DOHH2 (cell line): ENCODE results near the gene EIPR1.

Source experiments
- H3F3A ChIP-seq: fragments of 200-600 bp; sonication (generic), shearing (Covaris generic); 2 replicates; pipeline ENCODE4 v1.6.0; 2016; ENCODE audit warnings: antibody characterized with exemption, mild to moderate bottlenecking; ENCODE audit not compliant: control insufficient read depth, insufficient read depth
- H3K27ac ChIP-seq: fragments of 200-600 bp; sonication (generic); 2 replicates; pipeline ENCODE4 v1.5.1; 2014; ENCODE audit warnings: low read depth, mild to moderate bottlenecking, low read length, moderate library complexity
- H3K27me3 ChIP-seq: fragments of 200-600 bp; sonication (generic); 2 replicates; pipeline ENCODE4 v1.6.1; 2014; ENCODE audit warnings: mild to moderate bottlenecking, low read length, mixed read lengths; ENCODE audit not compliant: control insufficient read depth
- H3K36me3 ChIP-seq: fragments of 200-600 bp; sonication (generic); 2 replicates; pipeline ENCODE4 v1.6.1; 2014; ENCODE audit warnings: mild to moderate bottlenecking, low read length, moderate library complexity, mixed read lengths; ENCODE audit not compliant: control insufficient read depth
- H3K4me1 ChIP-seq: fragments of 200-600 bp; sonication (generic); 2 replicates; pipeline ENCODE4 v1.6.1; 2014; ENCODE audit warnings: mild to moderate bottlenecking, low read length, mixed read lengths; ENCODE audit not compliant: control insufficient read depth
- H3K4me2 ChIP-seq: fragments of 200-600 bp; sonication (generic); 2 replicates; pipeline ENCODE4 v1.6.0; 2014; ENCODE audit warnings: mild to moderate bottlenecking, low read length, moderate library complexity
- H3K4me3 ChIP-seq: fragments of 200-600 bp; sonication (generic); 2 replicates; pipeline ENCODE4 v1.5.1; 2014; ENCODE audit warnings: mild to moderate bottlenecking, low read length, mixed read lengths
- H3K79me2 ChIP-seq: fragments of 200-600 bp; sonication (generic); 2 replicates; pipeline ENCODE4 v1.6.1; 2014; ENCODE audit warnings: mild to moderate bottlenecking, low read length, mixed read lengths; ENCODE audit not compliant: control insufficient read depth
- H3K9me2 ChIP-seq: fragments of 200-600 bp; sonication (generic); replicated peaks from 2 replicates; pipeline ENCODE4 v1.6.1; 2014; ENCODE audit warnings: mild to moderate bottlenecking, low read length, mixed read lengths; ENCODE audit not compliant: control insufficient read depth
- H3K9me3 ChIP-seq: fragments of 200-600 bp; sonication (generic); 2 replicates; pipeline ENCODE4 v1.6.1; 2014; ENCODE audit warnings: antibody characterized with exemption, low read length, mixed read lengths; ENCODE audit not compliant: control insufficient read depth, insufficient read depth
- H4K20me1 ChIP-seq: fragments of 200-600 bp; sonication (generic); 2 replicates; pipeline ENCODE4 v1.6.0; 2014; ENCODE audit warnings: low read depth, mild to moderate bottlenecking, antibody characterized with exemption, low read length, moderate library complexity; ENCODE audit not compliant: control insufficient read depth, insufficient read depth
- EZH2phosphoT487 ChIP-seq: fragments of 200-600 bp; sonication (generic); IDR thresholded peaks from 2 replicates; pipeline ENCODE4 v1.6.1; 2017; ENCODE audit warnings: borderline replicate concordance, mild to moderate bottlenecking, antibody characterized with exemption, low read length, moderate library complexity, mixed read lengths
- TF ChIP-seq, protein P1 (sequence below): fragments of 200-600 bp; sonication (generic); IDR thresholded peaks from one replicate; pipeline ENCODE4 v1.5.1; 2014; ENCODE audit warnings: antibody characterized with exemption, mild to moderate bottlenecking, low read depth, low read length; ENCODE audit not compliant: poor library complexity, severe bottlenecking

EIPR1 gene

DNA sequence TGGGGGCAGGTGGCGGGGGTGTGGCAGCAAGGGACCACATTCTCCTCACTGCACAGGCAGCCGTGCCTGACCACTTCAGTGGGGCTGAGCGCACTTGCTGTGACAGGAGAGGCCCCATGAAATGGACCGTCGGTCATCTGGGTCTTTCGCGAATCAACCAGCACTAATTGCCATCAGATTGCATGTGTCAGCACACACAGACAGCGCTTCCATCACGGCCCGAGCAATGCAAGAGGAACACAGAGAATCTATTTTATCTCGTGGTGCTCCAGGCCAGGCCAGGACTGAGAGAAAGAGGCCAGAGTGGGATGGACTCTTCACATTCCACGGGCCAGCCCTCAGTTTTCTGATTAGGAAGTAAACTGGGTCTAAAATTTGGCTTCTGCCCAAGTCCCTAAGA, 87.0 kb downstream of the EIPR1 start:
- Histone ChIP-seq H3F3A (no peaks in the 10 kb centered on the region), H3K9me2 (no peaks in the 10 kb centered on the region), H3K4me3 (no peak overlapping the region), H3K4me2 (no peak overlapping the region), H4K20me1 (no peaks in the 10 kb centered on the region), H3K27me3 (no peaks in the 10 kb centered on the region), H3K4me1 (no peaks in the 10 kb centered on the region), H3K79me2 (peaks cover 33% of the 10 kb centered on the region), H3K36me3 (no peaks in the 10 kb centered on the region), H3K9me3 (peaks cover 14% of the 10 kb centered on the region; the same call in 1 of the 2 replicates), H3K27ac (no peak overlapping the region)
- TF ChIP-seq, protein P1, sequence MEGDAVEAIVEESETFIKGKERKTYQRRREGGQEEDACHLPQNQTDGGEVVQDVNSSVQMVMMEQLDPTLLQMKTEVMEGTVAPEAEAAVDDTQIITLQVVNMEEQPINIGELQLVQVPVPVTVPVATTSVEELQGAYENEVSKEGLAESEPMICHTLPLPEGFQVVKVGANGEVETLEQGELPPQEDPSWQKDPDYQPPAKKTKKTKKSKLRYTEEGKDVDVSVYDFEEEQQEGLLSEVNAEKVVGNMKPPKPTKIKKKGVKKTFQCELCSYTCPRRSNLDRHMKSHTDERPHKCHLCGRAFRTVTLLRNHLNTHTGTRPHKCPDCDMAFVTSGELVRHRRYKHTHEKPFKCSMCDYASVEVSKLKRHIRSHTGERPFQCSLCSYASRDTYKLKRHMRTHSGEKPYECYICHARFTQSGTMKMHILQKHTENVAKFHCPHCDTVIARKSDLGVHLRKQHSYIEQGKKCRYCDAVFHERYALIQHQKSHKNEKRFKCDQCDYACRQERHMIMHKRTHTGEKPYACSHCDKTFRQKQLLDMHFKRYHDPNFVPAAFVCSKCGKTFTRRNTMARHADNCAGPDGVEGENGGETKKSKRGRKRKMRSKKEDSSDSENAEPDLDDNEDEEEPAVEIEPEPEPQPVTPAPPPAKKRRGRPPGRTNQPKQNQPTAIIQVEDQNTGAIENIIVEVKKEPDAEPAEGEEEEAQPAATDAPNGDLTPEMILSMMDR = no peak
- TF ChIP-seq EZH2phosphoT487 = no peak

DNA sequence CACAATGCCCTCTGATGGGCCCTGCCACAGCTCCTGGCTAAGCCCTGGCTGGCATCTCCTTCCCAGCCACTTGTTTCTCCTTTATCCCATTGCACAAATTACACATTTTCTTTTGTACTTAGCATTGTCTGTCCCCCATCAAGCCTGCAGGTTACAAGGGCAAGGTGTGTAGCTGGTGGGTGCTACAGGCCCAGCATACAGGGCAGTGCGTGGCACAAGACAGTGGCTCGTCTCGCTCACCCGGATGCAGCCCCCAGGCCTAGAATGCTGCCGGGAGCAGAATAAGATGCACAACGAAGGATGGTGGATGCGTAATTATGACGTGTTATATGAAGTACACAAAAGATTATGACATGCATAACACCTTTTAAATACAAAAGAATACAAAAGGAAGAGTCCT, 87.6 kb downstream of the EIPR1 start:
- Histone ChIP-seq H3K27ac (no peak overlapping the region), H3K36me3 (no peaks in the 10 kb centered on the region), H3K79me2 (peaks cover 33% of the 10 kb centered on the region), H3K4me3 (no peak overlapping the region), H3K4me2 (no peak overlapping the region), H4K20me1 (no peaks in the 10 kb centered on the region), H3K9me2 (no peaks in the 10 kb centered on the region), H3K9me3 (peaks cover 14% of the 10 kb centered on the region; the same call in 1 of the 2 replicates), H3K4me1 (no peaks in the 10 kb centered on the region), H3F3A (no peaks in the 10 kb centered on the region), H3K27me3 (no peaks in the 10 kb centered on the region)
- TF ChIP-seq, protein P1 = no peak
- TF ChIP-seq EZH2phosphoT487 = no peak

DNA sequence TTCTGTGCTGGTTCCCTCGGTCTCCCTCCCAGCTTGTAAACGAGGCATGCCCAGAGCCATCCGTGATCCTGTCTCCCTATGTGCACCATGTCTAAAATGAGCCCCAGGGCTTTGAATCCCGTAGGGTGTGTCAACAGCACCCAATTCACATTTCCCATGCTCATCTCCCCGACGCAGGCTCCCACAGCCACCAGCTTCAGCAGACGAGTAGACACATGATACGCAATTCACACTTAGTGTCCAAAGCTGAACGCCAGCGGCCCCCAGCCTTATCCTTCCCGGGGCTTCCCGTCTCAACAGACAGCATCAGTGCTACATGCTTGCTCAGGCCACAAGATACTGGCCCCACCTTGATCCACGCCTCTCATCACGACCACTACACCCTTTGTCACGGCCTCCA, 88.1 kb downstream of the EIPR1 start:
- no peaks in the 10 kb centered on the region for H3K4me1 ChIP-seq
- H3K4me2 ChIP-seq = no peak overlapping the region
- H3K9me2 ChIP-seq = no peaks in the 10 kb centered on the region
- H3K79me2 ChIP-seq = peaks cover 33% of the 10 kb centered on the region
- no peak overlapping the region for H3K27ac ChIP-seq
- H3F3A ChIP-seq = no peaks in the 10 kb centered on the region
- H3K9me3 ChIP-seq = peaks cover 14% of the 10 kb centered on the region; the same call in 1 of the 2 replicates
- no peaks in the 10 kb centered on the region for H4K20me1 ChIP-seq
- H3K4me3 ChIP-seq = no peak overlapping the region
- TF ChIP-seq, protein P1 = no peak
- TF ChIP-seq EZH2phosphoT487 = no peak
- H3K36me3 ChIP-seq = no peaks in the 10 kb centered on the region
- no peaks in the 10 kb centered on the region for H3K27me3 ChIP-seq

DNA sequence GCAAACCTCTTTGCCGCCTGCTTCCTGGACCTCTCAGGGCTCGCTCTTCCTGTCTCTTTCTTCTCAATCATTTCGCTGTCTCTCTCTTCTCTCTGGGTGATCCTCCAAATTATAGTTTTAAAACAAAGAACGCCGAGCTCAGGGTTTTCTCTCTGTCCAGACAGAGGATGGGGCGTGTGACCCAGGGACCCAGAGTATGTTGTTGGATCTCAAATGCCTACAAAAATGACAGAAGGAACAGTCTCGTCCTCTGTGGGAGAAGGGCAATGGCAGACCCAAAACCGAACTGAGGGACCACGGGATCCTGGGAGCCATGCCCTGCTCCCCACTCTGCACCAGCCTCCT, 88.5 kb downstream of the EIPR1 start:
- Histone ChIP-seq H3K27me3 (no peaks in the 10 kb centered on the region), H4K20me1 (no peaks in the 10 kb centered on the region), H3K9me2 (no peaks in the 10 kb centered on the region), H3K79me2 (peaks cover 33% of the 10 kb centered on the region), H3K27ac (no peak overlapping the region), H3F3A (no peaks in the 10 kb centered on the region), H3K9me3 (peaks cover 14% of the 10 kb centered on the region; the same call in 1 of the 2 replicates), H3K4me2 (no peak overlapping the region), H3K4me1 (no peaks in the 10 kb centered on the region), H3K36me3 (no peaks in the 10 kb centered on the region), H3K4me3 (no peak overlapping the region)
- no peak for TF ChIP-seq EZH2phosphoT487
- TF ChIP-seq, protein P1 = no peak
